Lower leg skin (tissue), 4 donors: ENCODE measurements around the gene OR1L6. TPM values are rescaled to one million over a fixed set of nuclear protein-coding genes. Genes with fewer than 3 reads are reported as not detected.

Experiments
- DNase-seq, 2 donors: peaks; one replicate each; pipeline ENCODE4 v3.0.0-alpha.2; 2019; ENCODE audit warnings: low spot score in 2 of 2
- H3K4me3 ChIP-seq: fragments of 200-600 bp; sonication (generic); 2 replicates; pipeline ENCODE4 v1.5.1; 2017; ENCODE audit warnings: mild to moderate bottlenecking, low read depth; ENCODE audit not compliant: poor library complexity, severe bottlenecking
- POLR2A ChIP-seq, 2 donors: fragments of 450-650 bp; IDR thresholded peaks; one replicate each; pipeline ENCODE4 v1.6.1; 2016 to 2017; ENCODE audit warnings: antibody characterized with exemption in 2 of 2, mild to moderate bottlenecking in 1 of 2, moderate library complexity in 1 of 2
- WGBS, 2 donors: methylation state at CpG; one replicate each; pipeline ENCODE4 v1.1.5; 2018; 5-methylcytosine and 5-hydroxymethylcytosine counted together
- intact Hi-C: fragments of 100-400 bp; cut with DNase I; formaldehyde crosslinking; loops from one replicate; pipeline ENCODE4 v1.15.0; 2023; ENCODE audit warnings: low total_unique reads
- total RNA-seq, 4 donors: library from RNA; depleted of rRNA; stranded (reverse); fragments of >200 nt; gene quantifications; one replicate each; pipeline ENCODE4 v1.1.0, GENCODE V29; 2016
- TF ChIP-seq, protein P1 (sequence below), 3 donors: fragments of 450-650 bp; IDR thresholded peaks; one replicate each; pipeline ENCODE4 v1.5.1; 2016; ENCODE audit warnings: antibody characterized with exemption in 3 of 3, mild to moderate bottlenecking in 3 of 3, moderate library complexity in 2 of 3

OR1L6 gene
- total RNA-seq, 4 donors from 2014 or later = not detected

DNA sequence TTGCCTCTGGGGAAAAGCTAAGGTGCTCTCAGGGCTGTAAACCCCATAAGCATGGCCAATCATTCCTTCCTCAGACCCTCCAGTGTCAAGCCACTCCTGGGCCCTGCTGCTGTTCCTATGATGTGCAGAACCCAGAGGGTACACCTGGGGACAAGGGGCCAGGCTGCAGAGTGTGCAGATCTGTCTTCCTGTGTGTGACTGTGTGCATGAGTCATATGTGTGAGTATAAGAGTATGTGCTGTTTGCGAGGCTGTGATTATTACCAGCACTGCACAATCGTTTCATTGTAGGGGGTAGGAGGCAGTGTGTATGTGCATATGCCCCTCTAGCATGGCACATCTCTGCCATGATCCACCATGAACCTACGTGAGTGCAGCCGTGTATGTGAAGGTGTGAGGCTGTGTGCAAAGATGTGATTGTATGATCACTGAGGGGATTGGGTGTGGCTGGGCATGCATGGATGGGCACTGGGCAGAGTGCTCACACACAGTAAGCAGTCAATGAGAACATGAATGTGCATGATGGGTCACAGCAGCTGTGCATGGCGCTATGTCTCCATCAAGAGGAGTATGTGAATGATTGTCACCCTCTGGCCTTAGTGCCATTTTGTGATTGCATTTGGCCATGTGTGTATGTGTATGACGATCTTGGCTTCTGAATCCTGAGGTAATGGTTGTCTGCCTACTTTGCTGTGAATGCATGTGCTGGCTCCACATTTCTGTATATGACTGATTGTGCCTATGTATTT, 55.4 kb downstream of the OR1L6 start:
- DNase-seq = peak in 1 of 2 donors; percentile 42
- WGBS, 2 donors = 78 to 83% methylated on average over 6 of the region's 6 CpGs
- intact Hi-C loops = no loop called here
- H3K4me3 ChIP-seq = no peak overlapping the region
- TF ChIP-seq, protein P1, sequence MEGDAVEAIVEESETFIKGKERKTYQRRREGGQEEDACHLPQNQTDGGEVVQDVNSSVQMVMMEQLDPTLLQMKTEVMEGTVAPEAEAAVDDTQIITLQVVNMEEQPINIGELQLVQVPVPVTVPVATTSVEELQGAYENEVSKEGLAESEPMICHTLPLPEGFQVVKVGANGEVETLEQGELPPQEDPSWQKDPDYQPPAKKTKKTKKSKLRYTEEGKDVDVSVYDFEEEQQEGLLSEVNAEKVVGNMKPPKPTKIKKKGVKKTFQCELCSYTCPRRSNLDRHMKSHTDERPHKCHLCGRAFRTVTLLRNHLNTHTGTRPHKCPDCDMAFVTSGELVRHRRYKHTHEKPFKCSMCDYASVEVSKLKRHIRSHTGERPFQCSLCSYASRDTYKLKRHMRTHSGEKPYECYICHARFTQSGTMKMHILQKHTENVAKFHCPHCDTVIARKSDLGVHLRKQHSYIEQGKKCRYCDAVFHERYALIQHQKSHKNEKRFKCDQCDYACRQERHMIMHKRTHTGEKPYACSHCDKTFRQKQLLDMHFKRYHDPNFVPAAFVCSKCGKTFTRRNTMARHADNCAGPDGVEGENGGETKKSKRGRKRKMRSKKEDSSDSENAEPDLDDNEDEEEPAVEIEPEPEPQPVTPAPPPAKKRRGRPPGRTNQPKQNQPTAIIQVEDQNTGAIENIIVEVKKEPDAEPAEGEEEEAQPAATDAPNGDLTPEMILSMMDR (IDR thresholded peaks at IDR 0.05) = no peak
- no peak for TF ChIP-seq POLR2A (IDR thresholded peaks at IDR 0.05)

Other genes starting within 250 kb of the OR1L6 start
- gene OR1J2, start 231.5 kb upstream of the OR1L6 start, total RNA-seq = not detected
- under 1 TPM in 1 of 4 donors, not detected in 3; 0.29 TPM for gene OR1J4, start 223.2 kb upstream of the OR1L6 start, total RNA-seq
- not detected for gene OR1N1, start 215.0 kb upstream of the OR1L6 start, total RNA-seq
- not detected for gene OR1N2, start 189.2 kb upstream of the OR1L6 start, total RNA-seq
- gene OR1L8, start 158.9 kb upstream of the OR1L6 start, total RNA-seq = not detected
- gene OR1Q1, start 127.6 kb upstream of the OR1L6 start, total RNA-seq = not detected
- not detected for gene OR1B1, start 84.7 kb upstream of the OR1L6 start, total RNA-seq
- not detected for gene OR1L1, start 80.6 kb upstream of the OR1L6 start, total RNA-seq
- not detected for gene OR1L3, start 67.2 kb upstream of the OR1L6 start, total RNA-seq
- gene OR1L4, start 18.3 kb upstream of the OR1L6 start, total RNA-seq = not detected
- gene OR5C1, start 46.6 kb downstream of the OR1L6 start, total RNA-seq = not detected
- under 1 TPM in 1 of 4 donors, not detected in 3; 0.66 TPM for gene OR1K1, start 57.8 kb downstream of the OR1L6 start, total RNA-seq
- 10 to 100 TPM; 13.3 to 16.6 (median 15.9) TPM for gene PDCL, start 86.3 kb downstream of the OR1L6 start, total RNA-seq
- gene RC3H2, start 163.1 kb downstream of the OR1L6 start, total RNA-seq = 10 to 100 TPM; 24.2 to 30.9 (median 27.1) TPM
- 1 to 10 TPM; 6.9 to 9.6 (median 8.3) TPM for gene ZBTB6, start 171.0 kb downstream of the OR1L6 start, total RNA-seq
- gene ZBTB26, start 189.2 kb downstream of the OR1L6 start, total RNA-seq = 1 to 10 TPM; 2.0 to 5.9 (median 4.8) TPM
- gene RABGAP1, start 198.7 kb downstream of the OR1L6 start, total RNA-seq = 10 to 100 TPM; 36.7 to 52.1 (median 45.4) TPM